DMS53 (cell line): Measurements from ENCODE around the gene KRTAP12-3.
"Not testable (repeated sequence)": the region's sequence is repeated elsewhere in the genome, so short reads cannot be mapped to it uniquely, and the experiment has no call there.

Experiments used
- DNase-seq: peaks from one replicate; lab custom pipeline; 2025; lab: John Stamatoyannopoulos, UW

KRTAP12-3 gene

GRCh38 chr21:44627181-44627822 is 30.4 kb upstream of the KRTAP12-3 start:
- DNase-seq = not testable (repeated sequence)

- not testable (repeated sequence) for DNase-seq
These were observed 29.9 kb upstream of the KRTAP12-3 start for GRCh38 chr21:44627831-44628233.

- no peak for DNase-seq
These were observed 28.9 kb upstream of the KRTAP12-3 start for GRCh38 chr21:44628707-44629391.

DNA sequence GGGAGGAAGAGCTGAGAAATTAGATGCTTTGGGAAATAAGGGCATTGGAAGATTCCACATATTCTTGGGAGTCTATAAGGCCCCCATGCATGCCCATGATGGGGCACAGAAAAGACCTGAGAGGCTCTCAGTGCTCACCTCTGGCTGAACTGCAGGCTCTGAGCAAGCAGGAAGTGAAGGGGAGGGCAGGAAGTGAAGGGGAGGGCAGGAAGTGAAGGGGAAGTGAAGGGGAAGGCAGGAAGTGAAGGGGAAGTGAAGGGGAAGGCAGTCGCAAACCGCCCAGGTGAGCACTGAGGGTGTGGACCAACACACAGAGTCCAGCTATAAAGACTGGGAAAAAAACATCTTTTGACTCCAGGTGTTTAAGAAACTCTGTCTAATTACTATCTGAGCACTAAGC is 27.3 kb upstream of the KRTAP12-3 start:
- DNase-seq = no peak

GRCh38 chr21:44632067-44632466 is 25.7 kb upstream of the KRTAP12-3 start:
- DNase-seq = no peak

GRCh38 chr21:44636209-44637017 is 21.3 kb upstream of the KRTAP12-3 start:
- no peak for DNase-seq

DNA sequence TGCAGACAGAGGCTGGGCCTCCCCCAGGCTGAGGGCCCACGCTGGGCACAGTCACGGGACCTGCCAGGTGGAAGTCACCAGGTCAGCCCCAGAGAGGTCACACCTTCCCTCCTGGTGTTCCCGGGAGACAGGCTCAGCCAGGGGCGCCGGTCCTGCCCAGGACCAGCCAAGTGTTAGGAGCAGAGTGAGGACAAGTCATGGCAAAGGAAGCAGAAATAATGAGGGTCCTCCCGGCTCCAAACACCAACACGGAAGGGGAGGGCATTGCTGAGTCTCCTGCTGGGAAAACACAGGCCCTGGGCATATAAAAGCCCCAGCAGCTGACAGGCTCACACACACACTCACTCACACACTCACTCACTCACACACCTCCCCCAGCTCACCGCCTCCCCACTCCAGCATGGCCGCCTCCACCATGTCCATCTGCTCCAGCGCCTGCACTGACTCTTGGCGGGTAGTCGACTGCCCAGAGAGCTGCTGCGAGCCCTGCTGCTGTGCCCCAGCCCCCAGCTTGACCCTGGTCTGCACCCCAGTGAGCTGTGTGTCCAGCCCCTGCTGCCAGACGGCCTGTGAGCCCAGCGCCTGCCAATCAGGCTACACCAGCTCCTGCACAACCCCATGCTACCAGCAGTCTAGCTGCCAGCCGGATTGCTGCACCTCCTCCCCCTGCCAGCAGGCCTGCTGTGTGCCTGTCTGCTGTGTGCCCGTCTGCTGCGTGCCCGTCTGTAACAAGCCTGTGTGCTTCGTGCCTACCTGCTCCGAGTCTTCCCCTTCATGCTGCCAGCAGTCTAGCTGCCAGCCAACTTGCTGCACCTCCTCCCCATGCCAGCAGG is 20.5 kb upstream of the KRTAP12-3 start, which contains the start of gene KRTAP10-10:
KRTAP10-10 (plus strand) TSS at position 339 of the 833 bp plus-strand sequence; CDS start at position 401, 62 bp downstream.
- no peak for DNase-seq

- DNase-seq = not testable (repeated sequence)
These were observed 19.8 kb upstream of the KRTAP12-3 start for GRCh38 chr21:44637851-44638348.

DNA sequence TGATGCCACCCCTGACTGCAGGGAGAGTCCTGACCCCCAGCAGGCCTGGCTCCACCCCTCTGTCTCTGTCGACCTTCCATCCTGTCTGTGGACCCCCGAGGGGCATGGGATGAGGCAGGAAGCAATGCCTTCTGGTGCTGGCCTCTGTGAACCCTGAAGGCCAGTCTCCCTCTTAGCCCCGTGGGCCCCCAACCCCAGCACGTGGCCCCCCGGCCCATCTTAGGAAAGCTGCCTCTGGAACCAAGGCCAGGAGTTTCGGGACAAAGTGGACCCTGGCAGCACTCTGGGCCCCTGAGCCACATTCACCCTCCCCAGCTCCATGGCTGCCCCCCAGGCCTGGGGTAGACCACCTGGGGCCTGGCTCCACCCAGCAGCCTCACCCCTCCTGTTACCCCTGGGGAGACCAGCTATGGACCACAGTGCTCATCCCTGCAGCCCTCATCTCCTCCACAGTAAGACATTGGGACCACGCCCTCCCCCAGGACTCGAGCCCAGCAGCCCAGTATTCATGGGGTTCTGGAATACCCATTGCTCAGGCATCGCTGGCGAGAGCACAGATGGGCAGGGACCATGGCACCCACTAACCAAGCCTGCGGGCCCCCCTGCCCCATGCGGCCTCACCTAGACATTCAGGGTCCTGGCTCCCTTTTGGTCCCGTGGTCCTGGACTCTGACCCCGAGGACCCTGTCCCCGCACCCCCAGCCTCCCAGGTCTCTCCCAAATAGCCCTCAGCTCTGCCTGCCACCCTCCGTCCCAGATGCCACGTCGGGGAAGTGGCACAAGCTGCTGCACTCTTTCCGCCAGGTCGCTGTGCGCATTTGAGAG is 19.0 kb upstream of the KRTAP12-3 start:
- not testable (repeated sequence) for DNase-seq

DNA sequence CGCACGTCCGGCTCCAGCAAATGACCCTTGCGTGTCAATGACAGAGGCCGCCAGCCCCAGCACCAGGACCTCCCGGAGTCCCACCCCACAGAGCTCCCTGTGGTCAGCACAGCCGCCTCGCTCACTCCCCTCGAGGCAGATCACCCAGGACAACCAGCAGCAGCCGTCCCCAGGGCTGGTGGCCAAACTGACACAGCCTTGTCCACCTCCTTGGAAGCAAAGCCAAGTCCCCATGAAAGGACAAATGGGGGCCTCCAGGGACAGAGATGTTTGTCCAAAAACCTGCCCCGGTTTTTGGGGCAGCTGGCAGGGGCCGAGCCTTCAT is 18.4 kb upstream of the KRTAP12-3 start:
- no peak for DNase-seq

DNA sequence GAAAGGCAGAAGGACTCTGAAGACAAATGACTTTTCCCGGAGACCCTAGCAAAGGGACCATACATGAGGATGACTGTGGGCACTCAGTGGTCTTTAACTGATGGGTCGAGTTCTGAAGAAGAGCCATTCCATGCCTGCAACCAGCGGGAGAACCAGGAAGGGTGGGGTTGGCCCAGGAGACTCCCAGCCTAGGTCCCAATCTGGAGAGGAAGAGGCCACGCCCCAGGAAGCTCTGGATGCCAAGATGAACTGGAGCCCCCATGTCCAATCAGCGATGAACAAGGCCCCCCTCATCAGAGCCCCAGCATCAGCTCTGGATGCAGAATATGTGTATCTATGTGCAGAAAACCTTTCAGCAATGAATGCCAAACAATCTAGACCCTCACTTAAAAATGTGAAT is 17.0 kb upstream of the KRTAP12-3 start:
- no peak for DNase-seq

GRCh38 chr21:44643741-44644310 is 13.9 kb upstream of the KRTAP12-3 start:
- DNase-seq = no peak

DNA sequence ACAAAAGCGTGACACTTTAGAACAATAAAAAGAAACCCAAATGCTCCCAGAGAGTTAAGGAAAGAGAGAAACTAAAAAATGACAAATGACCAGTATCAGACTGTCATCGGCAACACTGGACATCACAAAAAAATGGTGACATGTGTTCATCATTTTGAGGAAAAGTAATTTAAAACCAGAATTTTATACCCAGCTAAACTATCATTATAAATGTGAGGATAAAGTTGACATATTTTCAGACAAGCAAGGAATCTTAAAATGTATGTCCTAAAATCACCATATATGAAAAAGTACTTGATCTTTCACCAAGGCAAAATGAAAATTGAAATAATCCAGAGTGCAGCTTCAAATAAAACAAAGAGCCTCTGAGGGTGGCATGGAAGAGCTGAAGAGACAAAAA is 12.9 kb upstream of the KRTAP12-3 start:
- DNase-seq = no peak

DNA sequence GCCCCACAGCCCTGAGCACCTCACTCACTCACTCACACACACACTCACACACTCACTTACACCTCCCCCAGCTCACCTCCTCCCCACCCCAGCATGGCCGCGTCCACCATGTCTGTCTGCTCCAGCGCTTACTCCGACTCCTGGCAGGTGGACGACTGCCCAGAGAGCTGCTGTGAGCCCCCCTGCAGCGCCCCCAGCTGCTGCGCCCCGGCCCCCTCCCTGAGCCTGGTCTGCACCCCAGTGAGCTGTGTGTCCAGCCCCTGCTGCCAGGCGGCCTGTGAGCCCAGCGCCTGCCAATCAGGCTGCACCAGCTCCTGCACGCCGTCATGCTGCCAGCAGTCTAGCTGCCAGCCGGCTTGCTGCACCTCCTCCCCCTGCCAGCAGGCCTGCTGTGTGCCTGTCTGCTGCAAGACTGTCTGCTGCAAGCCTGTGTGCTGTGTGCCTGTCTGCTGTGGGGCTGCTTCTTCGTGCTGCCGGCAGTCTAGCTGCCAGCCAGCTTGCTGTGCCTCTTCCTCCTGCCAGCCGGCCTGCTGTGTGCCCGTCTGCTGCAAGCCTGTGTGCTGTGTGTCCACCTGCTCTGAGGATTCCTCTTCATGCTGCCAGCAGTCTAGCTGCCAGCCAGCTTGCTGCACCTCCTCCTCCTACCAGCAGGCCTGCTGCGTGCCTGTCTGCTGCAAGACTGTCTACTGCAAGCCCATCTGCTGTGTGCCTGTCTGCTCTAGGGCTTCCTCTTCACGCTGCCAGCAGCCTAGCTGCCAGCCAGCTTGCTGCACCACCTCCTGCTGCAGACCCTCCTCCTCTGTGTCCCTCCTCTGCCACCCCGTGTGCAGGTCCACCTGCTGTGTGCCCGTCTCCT is 11.1 kb upstream of the KRTAP12-3 start, which contains the start of gene KRTAP10-11:
KRTAP10-11 (plus strand) TSS at position 49 of the 856 bp plus-strand sequence; CDS start at position 94, 45 bp downstream.
- DNase-seq = not testable (repeated sequence)

DNA sequence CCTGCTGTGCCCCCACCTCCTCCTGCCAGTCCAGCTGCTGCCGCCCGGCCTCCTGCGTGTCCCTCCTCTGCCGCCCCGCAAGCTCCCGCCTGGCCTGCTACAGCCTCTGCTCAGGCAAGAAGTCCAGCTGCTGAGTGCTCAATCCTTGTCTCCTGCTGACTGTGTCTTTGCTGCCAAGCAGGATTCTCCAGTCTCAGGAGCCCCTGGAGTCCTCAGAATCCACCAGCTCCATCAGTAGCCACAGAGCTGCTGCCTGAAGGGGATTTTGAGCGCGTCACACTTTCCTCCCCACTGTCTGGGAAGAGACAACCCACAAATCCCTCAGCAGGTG is 10.5 kb upstream of the KRTAP12-3 start:
- DNase-seq = no peak

DNA sequence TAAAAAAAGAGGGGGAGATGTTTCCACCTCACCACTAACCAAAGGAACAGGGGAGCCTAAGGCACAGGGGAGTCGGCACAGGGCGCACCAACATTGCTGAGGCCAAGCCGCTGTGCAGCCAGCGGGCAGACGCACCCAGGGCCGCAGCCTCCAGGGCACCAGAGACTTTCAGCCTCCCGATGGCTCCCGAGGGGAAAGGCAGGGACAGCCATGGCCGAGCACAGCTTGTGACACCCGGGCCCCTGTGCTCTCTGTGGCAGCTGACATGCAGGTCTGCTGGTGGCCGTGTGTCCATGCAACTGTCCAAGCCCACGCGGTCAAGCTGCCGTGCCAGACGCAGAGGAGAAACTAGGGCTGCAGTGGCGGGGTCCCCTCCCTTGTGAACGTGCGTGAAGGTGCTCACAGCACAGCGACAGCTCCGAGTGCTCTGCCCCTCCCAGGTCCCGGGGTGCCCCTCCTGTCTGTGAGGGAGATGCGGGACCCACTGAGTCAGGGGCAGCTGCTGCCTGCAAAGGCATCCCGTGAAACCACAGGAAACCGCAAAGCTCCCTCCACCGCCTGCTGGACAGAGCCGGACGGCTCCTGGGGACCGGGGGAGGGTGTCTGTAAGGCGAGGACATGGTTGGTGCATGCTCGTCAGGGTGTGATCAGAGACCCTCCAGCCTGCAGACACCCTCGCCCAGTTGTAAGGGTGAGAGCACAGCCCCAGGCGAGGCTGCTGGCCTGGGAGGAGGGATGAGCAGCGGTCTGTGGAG is 9.0 kb upstream of the KRTAP12-3 start:
- DNase-seq = no peak

GRCh38 chr21:44649521-44650100 is 8.1 kb upstream of the KRTAP12-3 start:
- no peak for DNase-seq

DNA sequence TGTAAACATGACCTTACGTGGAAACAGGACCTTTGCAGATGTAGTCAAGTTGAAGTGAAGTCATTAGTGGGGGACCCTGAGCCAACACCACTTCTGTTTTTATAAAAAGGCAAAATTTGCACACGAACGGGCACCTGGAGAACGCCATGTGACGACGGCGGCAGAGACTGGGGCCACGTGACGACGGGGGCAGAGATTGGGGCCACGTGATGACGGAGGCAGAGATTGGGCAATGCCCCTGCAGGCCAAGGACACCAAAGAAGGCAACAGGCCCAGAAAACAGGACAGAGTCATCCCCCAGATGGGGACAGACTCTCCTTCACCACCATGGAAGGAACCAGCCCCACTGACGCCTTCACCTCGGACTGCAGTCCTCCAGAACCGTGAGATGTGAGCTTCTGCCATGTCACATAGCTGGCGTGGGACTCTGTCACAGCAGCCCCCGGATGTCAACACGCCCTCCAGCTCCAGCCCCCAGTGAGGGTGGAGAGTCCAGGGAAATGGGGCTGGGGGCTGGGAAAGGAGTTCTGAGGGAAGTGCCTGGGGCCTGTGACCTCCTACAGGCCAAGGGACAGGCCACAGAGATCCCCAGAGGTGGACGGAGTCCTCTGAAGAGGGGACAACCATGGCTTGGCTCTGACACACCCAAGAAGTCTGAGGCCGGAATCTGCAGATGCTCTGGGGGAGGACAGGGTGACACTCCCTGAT is 7.3 kb upstream of the KRTAP12-3 start:
- DNase-seq = no peak
